SH-SY5Y (cell line): ENCODE results near the gene ZBTB46.

Experiments used
- GATA2 ChIP-seq: IDR thresholded peaks from 2 replicates; pipeline ENCODE4 v1.6.1; 2011; ENCODE audit warnings: mild to moderate bottlenecking, low read depth, low read length
- GATA3 ChIP-seq: IDR thresholded peaks from 2 replicates; pipeline ENCODE4 v1.6.1; 2011; ENCODE audit warnings: low read depth, mild to moderate bottlenecking, low read length, moderate library complexity

- TF ChIP-seq GATA2 = no peak
- TF ChIP-seq GATA3 = no peak
Measured at GRCh38 chr20:63748070-63748933, 82.8 kb downstream of the ZBTB46 start.
